DMS 273 treated with DMSO at 0.1 percent for 48 hours (cell line): Measurements from ENCODE around the gene PCSK2.

ENCODE experiments used
- DNase-seq: peaks from one replicate; lab custom pipeline; 2025; lab: John Stamatoyannopoulos, UW

Gene PCSK2

DNA sequence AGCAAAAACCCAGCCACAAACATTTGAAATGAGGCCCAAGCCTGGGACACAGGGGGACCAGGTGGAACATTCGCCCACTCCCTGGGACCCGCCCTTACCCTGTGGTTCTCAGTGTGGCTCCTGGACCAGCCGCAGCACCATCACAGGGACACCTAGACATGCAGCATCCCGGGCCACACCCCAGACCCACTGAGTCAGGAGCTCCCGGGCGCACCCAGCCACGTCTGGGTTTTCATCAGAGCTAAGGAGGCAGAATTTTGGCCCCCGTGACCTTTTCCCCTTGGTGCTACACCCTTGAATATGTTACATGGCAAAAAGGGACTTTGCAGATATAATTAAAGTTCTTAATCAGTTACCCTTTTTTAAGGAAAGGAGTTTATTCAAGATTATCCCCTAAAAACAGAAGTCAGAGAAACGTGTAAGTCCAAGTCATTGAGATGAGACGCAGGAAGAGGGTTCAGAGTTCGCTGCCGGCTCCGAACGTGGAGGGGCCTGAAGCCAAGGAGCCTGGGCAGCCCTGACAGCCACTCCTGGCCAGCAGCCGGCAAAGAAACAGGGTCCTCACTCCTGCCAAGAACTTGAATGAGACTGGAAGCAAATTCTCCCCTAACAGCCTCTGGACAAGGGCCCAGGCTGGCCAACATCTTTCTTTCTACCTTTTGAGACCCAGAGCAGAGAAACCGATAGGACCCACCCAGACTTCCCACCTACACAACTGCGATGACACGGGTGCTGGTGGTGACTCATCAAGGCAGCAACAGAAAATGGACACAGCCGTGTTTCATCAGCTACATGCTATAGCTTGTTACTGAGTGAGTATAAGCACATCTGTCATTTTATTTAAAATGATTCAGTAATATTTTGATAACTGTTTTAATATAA is 279.0 kb downstream of the PCSK2 start:
- no peak for DNase-seq

DNA sequence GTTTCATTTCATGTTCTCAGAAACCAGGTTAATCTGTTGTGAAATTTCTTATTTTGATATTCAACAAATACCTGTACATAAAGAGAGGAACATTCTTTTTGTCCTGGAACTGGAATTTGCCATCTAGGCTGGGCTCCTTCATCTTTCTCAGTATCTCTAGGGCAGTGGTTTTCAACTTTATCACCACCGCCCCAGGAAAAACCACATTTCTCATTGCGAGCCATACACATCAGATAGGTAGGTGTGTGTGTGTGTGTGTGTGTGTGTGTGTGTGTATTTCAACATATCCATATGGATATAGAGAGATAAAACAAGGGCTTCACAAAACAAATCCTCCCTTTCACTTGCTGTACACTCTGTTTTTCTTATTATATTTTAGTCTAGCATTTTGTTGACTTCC is 280.2 kb downstream of the PCSK2 start:
- DNase-seq = no peak

DNA sequence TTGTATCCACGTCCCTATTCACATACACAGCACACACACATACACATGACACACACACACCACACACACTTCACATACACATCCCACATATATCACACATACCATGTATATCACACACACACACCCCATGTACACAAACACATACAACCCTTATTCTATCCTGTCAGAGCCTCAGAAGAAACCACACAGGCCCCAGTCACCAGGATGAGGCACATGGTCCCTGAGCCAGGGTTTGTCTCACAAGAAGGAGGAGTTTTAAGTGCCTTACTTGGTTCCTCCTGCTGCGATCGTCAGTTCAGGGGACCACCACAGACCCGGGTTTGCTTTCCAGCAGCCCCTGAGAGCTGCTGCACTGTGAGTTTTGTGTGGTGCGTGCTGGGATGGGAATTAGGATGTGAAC is 280.7 kb downstream of the PCSK2 start:
- no peak for DNase-seq

DNA sequence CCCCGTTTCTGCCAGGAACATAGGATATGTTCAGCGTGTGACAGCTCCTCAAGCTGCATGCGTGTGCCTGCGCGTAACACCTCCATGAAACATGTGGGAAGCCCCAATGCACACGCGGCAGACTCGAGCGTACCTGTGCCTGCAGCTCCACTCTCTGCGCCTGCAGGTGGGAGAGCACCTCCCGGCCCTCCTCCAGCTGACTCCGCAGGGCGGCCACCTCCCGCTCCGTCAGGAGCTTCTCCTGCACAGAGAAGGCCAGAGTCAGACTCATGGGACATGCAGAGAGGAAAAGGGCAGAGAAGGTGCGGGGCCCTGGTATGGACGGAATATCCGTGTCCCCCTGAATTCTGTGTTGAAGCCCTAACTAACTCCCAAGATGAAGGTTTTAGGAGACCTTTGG is 281.9 kb downstream of the PCSK2 start:
- no peak for DNase-seq

DNA sequence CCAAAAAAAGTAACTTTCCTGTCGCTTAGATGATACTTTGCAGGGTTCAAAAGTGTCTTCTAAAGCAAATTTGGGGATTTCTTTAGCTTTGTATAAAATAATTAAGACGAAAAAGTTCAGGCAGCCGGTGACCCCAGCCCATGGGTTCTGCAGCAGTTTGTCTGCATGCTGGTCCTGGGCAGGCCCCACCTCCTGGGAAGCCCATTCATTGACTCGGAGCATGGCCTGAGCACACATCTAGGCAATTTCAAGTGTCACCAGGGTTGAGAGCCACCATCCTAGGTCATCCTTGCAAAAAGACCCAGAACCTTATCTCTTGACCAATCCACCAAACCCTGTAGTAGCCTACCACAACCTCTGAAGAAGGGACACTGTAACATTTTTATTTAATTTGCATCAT is 283.7 kb downstream of the PCSK2 start:
- DNase-seq = no peak

DNA sequence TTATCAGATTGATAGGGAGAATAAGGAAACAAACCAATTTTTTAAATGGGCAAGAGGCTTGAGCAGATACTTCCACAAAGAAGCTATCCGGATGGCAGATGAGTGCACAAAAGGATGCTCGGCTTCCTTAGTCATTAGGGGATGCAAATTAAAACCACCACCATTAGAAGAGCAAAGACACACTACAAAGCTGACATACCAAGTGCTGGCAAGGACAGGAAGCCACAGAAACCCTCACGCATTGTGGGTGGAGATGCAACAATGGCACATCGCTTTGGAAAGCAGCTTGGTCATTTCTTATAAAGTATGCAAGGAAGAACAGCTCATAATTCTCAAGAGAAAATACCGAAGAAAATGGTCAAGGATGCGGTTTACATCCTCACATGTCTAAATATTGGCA is 284.6 kb downstream of the PCSK2 start:
- DNase-seq = no peak

DNA sequence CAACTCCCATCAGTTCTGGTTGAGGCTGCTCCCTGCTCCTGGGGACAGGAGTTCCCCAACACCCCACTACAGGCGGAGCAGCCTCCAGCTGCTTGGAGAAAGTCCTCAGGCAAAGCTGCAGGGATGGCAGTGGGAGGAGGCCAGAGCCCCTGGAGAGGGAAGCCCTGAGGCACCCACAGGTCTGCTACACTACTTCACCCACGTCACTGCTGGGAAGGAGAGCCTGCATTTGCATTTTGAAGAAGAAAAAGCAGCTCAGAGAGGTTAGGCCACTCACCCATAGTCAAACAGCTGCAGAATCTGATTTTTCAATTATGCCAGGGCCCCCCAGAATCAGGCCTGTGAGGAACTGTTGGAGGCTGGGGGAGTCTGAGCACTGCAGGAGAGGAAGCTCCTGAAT is 287.1 kb downstream of the PCSK2 start:
- DNase-seq = no peak

DNA sequence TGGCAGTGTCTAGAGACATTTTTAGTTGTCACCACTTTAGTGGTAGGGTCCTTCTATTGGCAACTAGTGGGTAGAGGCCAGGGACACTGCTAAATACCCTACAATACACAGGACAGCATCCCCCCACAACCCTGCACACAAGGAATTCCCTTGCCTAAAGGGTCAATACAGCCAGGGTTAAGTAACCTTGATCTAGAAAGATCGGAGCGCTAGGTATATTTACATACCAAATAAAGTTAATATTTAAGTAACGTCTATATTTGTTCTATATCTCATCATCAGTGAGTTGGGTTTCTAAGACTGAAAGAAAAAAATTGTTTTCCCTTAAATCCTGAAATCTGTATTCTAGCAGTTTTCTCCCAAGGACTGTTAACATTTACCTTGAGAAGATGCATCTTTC is 288.2 kb downstream of the PCSK2 start:
- no peak for DNase-seq

DNA sequence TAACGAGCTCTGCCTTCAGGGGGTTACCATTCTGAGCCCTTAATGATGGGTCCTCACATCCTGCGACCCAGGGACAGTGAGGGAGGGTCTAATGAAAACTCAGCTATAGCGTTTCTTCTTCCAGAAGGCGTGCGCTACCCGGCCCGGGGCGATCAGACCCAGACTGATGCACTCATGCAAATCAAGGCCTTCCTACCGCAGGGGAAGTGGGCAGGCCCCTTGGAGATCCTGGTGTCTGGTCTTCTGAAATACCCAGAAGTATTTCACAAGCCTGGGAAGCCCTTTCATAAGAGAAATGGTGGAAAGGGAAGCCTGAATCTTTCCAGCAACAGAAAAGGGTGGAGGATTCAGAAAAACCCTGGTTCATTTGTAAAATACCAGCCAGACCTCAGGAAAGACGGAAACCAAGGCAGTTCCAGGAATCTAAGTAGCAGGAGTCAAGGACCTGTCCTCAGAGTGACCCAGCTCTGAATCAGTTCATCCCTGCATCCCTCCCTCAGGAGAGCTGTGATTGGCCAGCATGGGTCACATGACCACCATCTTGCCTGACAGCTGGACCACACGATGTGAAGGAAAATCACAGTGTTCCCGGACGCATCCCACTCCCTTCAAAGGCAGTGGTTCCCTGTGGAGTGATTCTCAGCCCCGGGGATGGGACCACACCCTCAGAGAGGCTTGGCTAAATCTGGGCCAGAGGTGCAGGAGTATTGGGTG is 291.7 kb downstream of the PCSK2 start:
- DNase-seq = no peak

DNA sequence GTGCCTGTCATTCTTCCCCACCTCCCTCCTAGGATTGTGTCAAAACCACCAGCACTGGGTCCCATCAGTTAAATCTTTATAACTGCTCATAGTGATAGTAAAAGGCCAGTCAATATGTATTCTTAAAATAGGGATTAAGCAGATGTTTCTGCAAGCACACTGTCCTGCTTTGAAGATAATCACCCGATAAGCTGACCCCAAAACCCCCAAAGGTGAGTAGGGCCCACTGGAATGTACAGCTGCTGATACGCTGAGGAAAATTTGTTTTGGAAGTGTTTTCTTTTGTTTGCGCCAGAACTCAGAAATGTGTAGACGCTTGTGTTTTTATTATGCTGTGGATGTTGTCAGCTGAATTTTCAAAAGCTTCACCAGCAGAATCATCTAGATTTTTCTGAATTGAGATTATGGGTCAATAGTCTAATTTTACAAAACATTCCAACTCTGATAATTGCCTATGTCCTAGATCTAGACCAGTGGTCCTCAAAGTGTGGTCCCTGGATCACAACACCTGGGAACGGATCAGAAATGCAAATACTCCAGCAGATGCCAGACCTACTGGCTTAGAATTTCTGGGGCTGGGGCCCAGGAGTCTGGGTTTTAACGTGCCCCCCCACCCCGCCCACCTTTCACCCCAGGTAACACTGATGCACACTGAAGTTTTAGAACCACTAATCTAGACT is 292.9 kb downstream of the PCSK2 start:
- DNase-seq = no peak

DNA sequence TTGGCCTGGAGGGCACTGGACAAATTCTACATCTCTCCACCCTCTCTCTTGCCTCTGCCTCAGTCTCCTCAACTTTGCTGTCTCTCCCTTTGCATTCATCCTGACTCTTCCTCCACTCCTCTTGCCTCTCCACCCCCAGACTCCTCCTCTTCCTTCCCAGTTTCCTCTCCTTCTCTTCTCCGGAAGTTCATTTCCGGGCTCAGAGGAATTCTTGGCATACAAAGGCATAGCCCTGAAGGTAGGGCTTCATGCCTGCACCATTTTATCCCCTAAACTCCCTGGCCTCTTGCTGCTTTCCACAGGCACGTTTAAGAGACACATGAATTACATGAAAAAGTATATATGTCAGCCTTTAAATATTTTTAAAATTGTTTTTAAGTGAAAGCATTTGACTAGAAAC is 293.7 kb downstream of the PCSK2 start:
- no peak for DNase-seq

DNA sequence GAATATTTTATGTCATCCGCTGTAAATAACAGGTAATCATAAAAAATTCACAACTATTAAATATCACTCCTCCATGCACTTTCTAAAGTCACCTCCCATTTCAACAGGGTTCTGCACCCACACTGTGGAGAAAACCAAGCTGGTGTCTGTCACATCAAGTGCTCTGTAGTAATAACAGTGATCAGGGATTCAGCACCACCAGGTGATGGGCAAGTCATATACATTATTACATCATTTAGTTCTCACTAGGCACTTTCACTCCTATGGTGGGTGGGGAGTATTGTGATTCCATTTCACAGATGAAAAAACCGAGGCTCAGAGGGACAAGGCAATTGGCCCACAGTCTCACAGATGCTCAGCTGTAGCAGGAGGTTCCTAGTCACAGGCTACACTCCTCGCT is 295.7 kb downstream of the PCSK2 start:
- DNase-seq = no peak

DNA sequence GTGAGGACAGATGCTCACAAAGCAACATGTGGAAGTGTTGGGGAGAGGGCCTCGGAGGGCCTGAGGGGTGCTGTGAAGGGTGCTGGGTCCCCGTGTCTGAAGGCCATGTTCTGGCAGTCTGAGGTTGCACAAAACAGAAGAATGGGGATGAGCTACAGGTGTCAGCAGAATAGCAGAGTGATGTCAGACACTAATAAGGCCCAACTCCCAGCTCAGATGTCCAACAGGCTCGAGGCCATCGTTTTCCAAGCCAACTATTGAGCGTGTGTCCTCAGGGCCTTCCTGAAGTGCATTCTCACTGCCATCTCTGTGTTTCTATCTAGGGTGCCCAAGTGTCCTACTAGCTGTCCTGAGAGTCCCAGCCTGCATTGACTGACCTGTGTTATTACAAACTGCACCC is 296.5 kb downstream of the PCSK2 start:
- DNase-seq = no peak

DNA sequence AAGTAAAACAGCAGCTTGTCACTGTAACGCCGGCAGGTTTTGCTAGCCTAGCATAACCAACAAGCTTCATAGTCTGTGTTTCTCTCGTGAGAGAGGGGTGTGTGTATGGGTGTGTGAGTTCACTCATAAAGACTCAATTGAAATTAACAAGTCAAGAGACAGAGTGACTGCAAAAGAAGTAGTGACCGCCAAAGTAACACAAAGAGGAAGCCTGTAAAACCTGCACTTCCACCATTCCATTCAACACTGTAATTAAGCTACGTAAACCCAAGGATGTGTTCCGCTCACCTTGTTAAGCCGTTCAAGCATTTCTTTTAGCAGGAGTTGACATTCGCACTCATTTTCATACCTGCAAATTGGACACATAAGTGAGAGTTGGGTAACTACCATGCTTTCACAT is 297.7 kb downstream of the PCSK2 start:
- no peak for DNase-seq

DNA sequence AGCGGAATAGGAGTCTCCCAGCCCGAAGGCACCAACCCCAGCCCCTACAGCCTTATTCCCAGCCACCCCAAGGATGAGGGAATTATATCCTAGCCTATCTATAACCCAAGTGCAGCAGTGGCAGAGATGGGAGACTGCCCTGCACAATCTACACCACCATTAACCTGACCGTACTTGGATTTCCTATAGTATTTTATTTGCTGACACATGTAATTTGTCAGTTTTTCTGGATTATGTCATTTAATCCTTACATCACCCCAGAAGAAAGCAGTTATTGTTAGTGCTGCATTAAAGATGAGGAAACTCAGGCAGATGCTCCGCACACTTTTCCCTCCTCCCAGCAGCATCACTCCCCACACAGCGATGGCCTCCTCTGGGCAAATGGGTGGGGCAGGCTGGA is 298.3 kb downstream of the PCSK2 start:
- DNase-seq = no peak

DNA sequence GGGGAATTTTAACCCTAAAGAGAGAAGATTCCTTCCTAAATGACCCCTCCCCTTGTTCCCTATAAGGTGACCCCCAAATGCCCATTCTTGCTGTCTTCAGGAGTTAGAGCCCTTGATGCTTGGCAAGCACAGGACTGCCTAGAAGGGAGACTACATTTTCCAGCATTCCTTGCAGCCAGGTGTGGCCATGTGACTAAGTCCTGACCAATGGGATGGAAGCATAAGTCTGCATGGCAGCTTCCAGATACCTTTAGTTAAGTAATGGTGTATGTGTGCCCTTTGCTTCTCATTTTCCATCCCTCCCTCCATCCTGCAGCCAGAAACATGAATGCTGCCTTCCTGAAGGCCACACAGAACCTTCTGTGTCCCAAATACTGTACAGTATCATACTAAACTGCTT is 298.8 kb downstream of the PCSK2 start:
- peak; percentile 11 for DNase-seq

DNA sequence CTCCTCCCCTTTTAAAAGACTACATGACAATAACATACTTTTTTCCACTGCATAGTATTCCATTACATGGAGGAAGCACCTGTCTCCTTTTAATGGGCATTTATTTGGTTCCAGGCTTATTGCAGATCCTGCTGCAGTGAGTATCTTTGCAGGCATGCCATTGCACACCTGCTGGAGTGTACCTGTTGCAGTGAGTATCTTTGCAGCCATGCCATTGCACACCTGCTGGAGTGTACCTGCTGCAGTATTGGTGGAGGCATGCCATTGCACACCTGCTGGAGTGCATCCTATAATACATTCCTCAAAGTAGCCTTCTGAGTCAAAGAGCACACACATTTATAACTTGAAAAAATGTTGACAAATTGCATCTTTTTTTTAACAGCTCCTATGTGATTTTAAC is 302.7 kb downstream of the PCSK2 start:
- DNase-seq = no peak

DNA sequence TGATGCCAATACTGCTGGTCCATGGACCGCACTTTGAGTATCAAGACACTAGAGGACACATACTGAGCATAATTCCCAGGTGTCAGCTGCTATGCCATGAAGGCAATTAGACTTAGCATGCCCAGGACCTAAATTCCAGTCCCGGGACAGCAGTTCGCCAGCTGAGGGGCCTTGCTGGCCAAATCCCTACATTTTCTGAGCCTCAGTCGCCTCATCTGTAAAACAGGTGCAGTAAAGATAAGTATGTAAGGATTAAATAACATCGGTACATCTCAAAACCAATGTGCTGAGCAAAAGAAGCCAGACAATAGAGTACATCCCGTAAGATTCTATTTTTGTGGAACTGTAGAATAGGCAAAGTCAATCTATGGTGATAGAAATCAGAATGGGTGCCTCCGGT is 303.3 kb downstream of the PCSK2 start:
- DNase-seq = no peak

DNA sequence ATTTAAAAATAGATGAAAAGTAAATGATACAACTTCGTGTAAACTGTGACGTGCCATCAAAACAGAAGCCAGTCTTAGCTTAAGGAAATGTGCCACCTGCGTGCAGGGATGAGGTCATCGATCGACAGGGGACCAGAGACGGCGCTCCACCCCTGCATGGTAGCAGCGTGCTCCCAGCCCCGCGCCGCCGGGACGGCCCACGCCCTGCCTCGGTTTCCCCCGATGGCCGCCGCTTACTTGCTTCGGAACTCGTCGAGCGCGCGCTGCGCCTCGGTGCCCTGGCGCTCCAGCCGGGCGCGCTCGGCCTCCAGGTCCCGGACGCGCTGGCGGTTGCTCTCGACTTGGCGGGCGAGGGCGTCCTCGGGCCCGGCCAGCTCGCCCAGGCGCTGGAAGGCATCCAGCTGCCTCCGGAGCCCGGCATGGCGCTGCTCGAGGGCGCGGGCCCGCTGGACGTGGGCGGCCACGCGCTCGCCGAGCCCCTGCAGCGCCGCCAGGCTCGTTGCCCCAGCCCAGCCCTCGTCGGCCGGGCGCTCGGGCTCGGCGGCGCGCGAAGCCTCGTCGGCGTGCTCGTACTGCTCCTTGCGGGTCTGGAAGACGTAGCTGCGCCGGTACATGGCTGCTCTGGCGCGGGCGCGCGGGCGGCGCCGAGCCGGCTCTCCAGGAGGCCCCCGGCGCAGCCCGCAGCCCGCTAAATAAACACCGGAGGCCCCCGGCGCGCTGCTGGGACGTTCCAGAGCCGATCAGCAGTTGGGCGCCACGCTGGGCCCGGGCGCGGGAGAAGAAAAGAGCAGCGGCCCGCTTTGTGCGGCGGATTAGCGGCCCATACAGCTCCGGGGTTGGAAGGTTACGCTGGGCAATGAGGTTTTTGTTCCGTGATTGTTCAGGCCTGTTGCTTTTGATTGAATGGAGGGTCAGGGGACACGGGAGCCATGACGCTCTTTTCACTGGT is 304.1 kb downstream of the PCSK2 start, which contains the start of gene BFSP1:
TSS of gene BFSP1 (minus strand) at position 664 of the 949 bp plus-strand sequence. CDS start at position 614, 50 bp downstream.
- peak; percentile 25 for DNase-seq

DNA sequence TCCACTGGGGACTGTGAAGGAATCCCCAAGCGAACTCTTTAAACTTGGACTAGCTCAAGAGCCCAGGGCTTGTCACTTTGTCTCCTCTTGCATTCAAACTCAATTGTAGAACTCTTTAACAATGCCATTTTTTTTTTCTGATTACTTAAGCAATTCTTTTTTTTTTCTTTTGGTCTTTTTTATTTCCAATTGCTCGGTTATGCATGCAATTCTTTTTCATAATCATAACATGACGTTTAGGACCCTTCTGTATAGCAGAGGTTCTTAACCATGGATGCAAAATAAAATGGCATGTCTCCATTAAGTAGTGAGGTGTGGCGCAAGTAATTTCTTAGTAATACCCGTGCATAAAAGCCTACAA is 304.8 kb downstream of the PCSK2 start:
- no peak for DNase-seq

DNA sequence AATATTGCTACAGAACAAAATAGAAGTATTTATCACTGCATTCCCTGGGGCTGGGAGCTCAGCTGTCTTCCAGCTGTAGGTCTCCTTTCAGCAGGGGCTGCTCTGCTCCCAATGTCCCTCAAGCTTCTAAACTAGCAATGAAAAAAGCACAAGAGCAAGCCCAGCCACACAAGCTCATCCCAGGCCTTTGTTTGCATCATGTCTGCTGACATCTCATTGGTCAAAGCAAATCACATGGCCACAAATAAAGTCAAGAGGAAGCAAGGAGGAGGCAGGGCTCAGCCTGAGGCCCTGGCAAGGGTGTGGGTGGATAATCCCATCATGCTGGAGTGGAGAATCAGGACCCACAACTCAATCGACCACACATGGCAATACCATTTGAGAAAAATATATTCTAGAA is 306.6 kb downstream of the PCSK2 start:
- no peak for DNase-seq

DNA sequence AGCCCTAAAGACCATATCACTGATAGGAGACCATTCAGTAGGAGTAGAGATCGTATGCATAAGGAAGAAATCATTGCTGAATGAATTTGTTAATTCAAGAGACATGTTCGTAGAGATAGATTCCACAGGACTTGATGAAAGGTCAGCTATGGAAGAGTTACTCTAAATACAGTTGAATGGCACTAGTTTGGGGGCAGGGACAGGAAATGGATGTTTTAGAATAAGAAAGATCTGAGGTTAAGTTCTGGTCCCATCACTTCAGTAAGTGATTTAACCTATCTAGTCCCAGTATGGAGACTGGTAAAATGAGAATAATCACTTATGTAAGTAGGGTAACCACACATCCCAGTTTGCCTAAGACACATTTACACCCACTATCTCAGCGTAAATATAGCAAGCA is 307.2 kb downstream of the PCSK2 start:
- DNase-seq = no peak
